ENCODE results near the gene FAIM2.
A peak's percentile ranks its signal among the peaks of the same experiment; 100 is the strongest.

Gene FAIM2

DNA sequence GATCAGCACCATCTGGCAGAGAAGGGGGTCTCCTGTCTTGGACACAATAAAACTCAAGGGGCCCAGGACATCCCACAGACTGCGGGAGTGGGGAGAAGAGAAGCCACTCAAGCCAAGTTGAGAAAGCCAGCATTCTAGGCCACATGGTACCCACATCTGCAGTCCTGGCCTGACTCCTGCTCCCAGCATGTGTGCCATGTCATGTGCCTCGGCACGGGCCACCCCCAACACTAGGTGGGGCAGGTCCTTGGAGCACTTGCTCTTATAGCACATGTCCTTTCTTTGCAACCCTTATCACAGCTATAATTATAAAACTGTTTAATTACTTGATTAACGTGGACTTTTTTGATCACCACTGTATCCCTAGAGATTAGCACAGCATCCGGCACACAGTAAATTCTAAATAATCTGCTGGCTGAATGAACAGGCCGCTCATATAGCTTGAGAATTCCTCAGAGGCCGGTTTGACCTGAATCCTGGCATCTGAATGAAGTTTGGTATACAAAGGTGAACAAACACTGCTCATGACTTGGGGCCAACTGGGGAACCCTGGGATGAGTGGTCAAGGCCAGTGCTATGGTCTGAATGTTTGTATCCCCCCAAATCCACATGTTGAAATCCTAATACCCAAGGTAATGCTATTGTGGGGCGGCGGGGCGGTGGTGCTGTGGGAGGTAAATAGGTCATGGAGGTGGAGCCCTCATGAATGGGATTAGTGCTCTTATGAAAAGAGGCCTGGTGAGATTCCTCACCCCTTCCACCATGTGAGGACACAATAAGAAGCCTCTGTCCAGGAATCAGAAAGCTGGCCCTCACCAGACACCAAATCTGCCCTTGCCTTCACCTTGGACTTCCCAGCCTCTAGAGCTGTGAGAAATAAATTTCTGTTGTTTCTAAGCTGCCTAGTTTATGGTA is 82.1 kb downstream of the FAIM2 start:
- DNase-seq = no peak

DNA sequence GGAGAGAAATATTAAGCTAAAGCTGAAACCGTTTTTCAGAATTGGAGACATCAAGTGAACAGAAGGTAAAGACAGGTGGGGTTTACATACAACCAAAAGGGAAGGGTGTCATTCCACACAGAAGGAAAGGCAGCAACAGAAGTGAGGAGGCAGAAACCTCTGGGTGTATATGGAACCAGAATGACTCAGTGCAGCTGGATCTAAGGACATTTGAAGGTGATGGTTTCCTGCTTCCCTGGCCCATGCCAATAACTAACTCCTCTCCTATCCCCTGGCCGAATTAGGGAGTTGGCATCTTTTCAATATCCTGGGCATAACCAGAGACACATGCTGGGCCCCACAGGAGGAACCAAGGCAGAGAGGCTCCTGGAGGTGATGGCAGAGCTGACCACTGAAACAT is 83.9 kb downstream of the FAIM2 start:
- DNase-seq = no peak

DNA sequence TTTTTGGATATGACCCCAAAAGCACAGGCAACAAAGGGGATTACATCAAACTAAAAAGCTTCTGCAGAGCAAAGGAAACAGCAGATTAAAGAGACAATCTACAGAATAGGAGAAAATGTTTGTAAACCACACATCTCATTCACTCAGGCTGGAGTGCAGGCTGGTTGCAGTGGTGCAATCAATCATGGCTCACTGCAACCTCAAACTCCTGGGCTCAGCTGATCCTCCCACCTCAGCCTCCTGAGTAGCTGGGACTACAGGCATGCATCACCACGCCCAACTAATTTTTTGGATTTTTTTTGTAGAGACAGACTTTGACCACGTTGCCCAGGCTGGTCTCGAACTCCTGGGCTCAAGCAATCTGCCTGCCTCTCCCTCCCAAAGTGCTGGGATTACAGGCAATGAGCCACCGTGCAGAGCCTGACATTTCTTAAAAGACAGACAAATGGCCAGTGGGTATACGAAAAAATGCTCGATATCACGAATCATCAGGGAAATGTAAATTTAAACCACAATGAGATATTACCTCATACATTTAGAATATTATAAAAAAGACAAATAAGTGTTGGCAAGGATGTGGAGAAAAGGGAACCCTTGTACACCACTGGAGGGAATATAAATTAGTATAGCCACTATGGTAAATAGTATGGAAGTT is 85.3 kb downstream of the FAIM2 start:
- peak; percentile 59 for DNase-seq
